HG03558 (cell line): ENCODE results near the gene RCAN3.

Experiments used
- ATAC-seq: cut with Tn5 transposase; IDR thresholded peaks from one replicate; pipeline ENCODE4 v1.9.1; 2021; ENCODE audit warnings: moderate number of reproducible peaks; ENCODE audit not compliant: unreplicated experiment; ENCODE audit errors: extremely low read depth

The RCAN3 gene

GRCh38 chr1:24567792-24568388 lies 65.3 kb downstream of the RCAN3 start:
- no peak for ATAC-seq

- ATAC-seq: no peak
Observed at GRCh38 chr1:24568475-24568874, 65.8 kb downstream of the RCAN3 start.

- no peak for ATAC-seq
Observed at GRCh38 chr1:24570265-24571125, 67.9 kb downstream of the RCAN3 start.

GRCh38 chr1:24572301-24572700 lies 69.7 kb downstream of the RCAN3 start:
- ATAC-seq: no peak

- ATAC-seq: no peak
Observed at GRCh38 chr1:24575905-24576587, 73.4 kb downstream of the RCAN3 start.

GRCh38 chr1:24578846-24579245 lies 76.2 kb downstream of the RCAN3 start:
- ATAC-seq: no peak

GRCh38 chr1:24580756-24581155 lies 78.1 kb downstream of the RCAN3 start:
- no peak for ATAC-seq

GRCh38 chr1:24584171-24584647 lies 81.6 kb downstream of the RCAN3 start:
- ATAC-seq: no peak

- no peak for ATAC-seq
Observed at GRCh38 chr1:24586119-24586518, 83.5 kb downstream of the RCAN3 start.

- ATAC-seq: no peak
Observed at GRCh38 chr1:24586970-24587820, 84.6 kb downstream of the RCAN3 start.

- ATAC-seq: no peak
Observed at GRCh38 chr1:24588573-24588972, 85.9 kb downstream of the RCAN3 start.

- no peak for ATAC-seq
Observed at GRCh38 chr1:24589200-24589599, 86.6 kb downstream of the RCAN3 start.
